MG63 (cell line): ENCODE measurements around the gene PCSK2. TPM values are rescaled to one million over a fixed set of nuclear protein-coding genes. Genes with fewer than 3 reads are reported as not detected.

Source experiments
- DNase-seq: peaks from one replicate; pipeline ENCODE4 v3.0.0-alpha.2; 2020
- H3K27me3 ChIP-seq: fragments of 250-450 bp; sonication (Bioruptor Pico); 2 replicates; pipeline ENCODE4 v1.5.1; 2020; ENCODE audit warnings: mild to moderate bottlenecking, moderate library complexity
- H3K36me3 ChIP-seq: fragments of 250-450 bp; sonication (Bioruptor Pico); 2 replicates; pipeline ENCODE4 v1.5.1; 2020; ENCODE audit warnings: mild to moderate bottlenecking, moderate library complexity
- H3K4me3 ChIP-seq: fragments of 250-450 bp; sonication (Bioruptor Pico); 2 replicates; pipeline ENCODE4 v1.5.1; 2020; ENCODE audit warnings: mild to moderate bottlenecking, moderate library complexity
- H3K9me3 ChIP-seq: fragments of 250-450 bp; sonication (Bioruptor Pico); 2 replicates; pipeline ENCODE4 v1.5.1; 2020; ENCODE audit warnings: mild to moderate bottlenecking, moderate library complexity
- total RNA-seq: library from RNA; depleted of rRNA; stranded (reverse); fragments of >200 nt; shearing (Covaris generic); gene quantifications from 2 replicates; pipeline ENCODE4 v1.2.3, GENCODE V29; 2014; ENCODE audit warnings: low replicate concordance

Gene PCSK2
- total RNA-seq, 1 experiment from 2014 or later, result not detected

DNA sequence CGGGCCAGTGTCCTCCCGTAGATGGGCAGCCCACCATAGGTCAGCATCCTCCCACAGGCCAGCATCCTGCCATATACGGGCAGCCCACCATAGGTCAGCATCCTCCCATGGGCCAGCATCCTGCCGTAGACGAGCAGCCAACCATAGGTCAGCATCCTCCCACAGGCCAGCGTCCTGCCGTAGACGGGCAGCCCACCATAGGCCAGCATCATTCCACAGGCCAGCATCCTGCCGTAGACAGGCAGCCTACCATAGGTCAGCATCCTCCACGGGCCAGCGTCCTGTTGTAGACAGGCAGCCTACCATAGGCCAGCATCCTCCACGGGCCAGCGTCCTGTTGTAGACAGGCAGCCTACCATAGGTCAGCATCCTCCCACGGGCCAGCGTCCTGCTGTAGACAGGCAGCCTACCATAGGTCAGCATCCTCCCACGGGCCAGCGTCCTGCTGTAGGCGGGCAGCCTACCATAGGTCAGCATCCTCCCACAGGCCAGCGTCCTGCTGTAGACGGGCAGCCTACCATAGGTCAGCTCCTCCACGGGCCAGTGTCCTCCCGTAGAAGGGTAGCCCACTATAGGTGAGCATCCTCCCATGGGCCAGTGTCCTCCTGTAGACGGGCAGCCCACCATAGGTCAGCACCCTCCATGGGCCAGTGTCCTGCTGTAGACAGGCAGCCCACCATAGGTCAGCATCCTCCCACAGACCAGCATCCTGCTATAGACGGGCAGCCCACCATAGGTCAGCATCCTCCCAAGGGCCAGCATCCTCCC lies 241.4 kb downstream of the PCSK2 start:
- H3K27me3 ChIP-seq, result no peaks in the 10 kb centered on the region
- DNase-seq, result no peak
- H3K9me3 ChIP-seq, result no peaks in the 10 kb centered on the region
- no peak overlapping the region for H3K4me3 ChIP-seq
- no peaks in the 10 kb centered on the region for H3K36me3 ChIP-seq

DNA sequence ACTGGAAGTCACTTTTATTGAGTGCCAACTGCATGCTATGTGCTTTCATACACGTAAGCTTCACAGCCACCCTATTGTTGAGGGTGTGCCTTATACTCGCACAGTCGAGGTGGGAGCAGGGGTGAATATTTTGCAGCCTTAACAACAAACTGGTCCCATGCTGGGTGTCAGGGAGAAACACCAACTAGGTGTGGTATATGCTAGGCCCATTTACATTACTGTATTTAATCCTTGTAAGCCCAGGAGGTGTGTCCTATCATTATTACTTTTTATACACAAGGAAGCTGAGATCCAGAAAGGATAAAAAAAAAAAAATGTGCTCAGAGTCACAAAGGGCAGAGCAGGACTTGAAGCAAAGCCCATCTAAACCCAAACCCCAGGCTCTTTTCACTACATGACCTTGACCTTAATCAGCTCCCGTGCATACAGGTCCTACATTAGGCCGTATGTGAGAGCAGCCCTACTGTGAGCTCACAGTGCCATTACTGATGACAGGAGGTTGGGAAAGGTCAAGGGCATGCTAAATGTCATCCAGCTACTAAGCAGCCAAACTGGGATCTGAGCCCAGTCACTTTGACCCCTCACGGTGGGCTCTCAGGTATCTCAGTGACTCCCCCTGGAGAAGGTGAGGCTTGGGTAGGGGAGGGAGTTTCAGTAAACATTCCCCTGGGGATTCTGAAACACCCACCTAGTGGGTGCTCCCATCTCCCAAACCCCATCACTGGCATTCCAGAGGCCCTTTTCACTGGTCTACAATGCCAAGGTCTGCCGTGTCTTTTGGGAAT lies 242.6 kb downstream of the PCSK2 start:
- Histone ChIP-seq H3K4me3 (no peak overlapping the region), H3K27me3 (no peaks in the 10 kb centered on the region), H3K36me3 (no peaks in the 10 kb centered on the region), H3K9me3 (no peaks in the 10 kb centered on the region)
- no peak for DNase-seq

DNA sequence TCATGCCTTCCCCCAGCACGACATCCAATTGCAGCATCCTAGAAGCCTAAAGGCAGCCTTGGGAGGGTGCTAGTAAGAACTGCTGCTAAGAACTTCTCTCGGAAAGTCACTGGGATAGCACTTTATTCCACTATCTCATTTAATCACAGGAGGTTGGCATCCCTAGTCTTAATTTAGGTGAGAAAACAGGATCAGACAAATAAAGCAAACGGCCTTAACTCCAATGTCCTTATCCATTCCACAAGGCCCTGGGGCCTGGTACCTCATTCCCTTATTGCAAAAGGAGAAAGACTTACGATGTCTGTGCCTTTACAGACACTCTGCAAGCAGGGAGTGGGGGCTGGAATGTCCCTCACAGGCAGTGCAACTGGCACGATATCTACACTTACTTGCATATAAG lies 243.7 kb downstream of the PCSK2 start:
- Histone ChIP-seq H3K36me3 (no peaks in the 10 kb centered on the region), H3K4me3 (no peak overlapping the region), H3K27me3 (no peaks in the 10 kb centered on the region), H3K9me3 (no peaks in the 10 kb centered on the region)
- no peak for DNase-seq

DNA sequence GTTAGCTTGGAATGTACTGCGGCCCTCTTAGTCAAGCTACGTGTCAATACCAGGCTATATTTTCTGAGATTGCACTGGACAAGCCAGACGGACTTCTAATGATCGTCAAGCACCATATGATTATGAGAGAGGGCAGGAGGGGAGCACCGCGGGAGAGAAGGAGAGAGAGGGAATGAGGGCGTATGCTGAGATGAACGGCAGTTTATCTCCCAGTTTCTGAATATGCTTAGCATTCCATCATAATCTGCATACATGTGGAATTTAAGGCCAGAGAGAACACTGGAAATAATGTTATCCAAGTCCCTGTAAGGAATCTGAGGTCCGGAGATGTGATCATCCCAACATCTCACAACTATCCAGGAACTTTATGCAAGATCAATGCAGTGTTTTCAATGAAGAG lies 244.1 kb downstream of the PCSK2 start:
- no peaks in the 10 kb centered on the region for H3K9me3 ChIP-seq
- no peak overlapping the region for H3K4me3 ChIP-seq
- no peaks in the 10 kb centered on the region for H3K27me3 ChIP-seq
- no peak for DNase-seq
- H3K36me3 ChIP-seq, result no peaks in the 10 kb centered on the region

DNA sequence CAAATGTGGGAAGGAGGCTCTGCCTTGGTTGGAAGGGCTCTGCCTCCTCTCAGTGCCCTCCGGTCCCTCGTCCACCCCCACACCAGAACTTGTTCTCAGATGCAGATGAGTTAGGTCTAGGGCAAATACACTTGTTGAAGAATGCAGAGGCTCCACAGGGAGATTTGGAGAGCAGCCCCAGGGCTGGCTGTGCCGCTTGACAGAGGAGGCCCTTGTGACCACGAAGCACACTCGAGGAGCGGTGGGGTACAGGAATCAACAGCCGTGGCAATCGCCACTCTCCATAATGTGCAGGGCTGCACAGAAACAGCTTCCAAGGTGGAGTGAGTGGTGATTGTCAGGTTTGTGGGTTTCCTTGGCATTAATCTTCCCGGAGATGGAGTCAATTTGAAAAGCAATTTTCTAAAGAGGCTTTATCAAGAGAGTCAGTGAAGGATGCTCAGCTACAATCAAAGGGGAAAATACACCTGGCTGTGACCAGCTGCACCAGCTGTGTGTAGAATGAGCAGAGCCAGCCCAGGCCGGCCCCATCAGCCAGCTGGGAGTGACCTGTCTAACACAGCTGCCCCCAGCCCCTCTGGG lies 244.9 kb downstream of the PCSK2 start:
- Histone ChIP-seq H3K9me3 (no peaks in the 10 kb centered on the region), H3K36me3 (no peaks in the 10 kb centered on the region), H3K27me3 (no peaks in the 10 kb centered on the region), H3K4me3 (no peak overlapping the region)
- DNase-seq, result no peak

DNA sequence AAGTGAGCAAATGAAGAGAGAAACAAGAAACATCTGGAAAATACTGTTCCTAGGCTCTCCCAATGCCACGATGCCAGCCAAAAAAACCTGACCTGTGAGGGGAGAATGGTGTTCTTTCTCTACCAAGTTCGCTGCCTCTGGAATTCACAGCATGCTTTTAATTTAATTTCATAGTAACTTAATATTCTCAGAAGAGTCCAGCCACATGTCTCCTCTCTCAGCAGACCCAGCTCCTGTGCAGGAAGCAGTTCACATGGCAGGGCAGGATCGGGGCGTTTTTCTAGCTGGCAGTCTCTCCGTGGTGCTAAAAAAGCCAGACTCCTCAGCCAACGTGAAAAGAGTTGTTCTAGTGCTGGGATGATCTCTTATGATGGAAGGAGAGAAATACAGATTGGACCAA lies 246.8 kb downstream of the PCSK2 start:
- no peaks in the 10 kb centered on the region for H3K27me3 ChIP-seq
- no peaks in the 10 kb centered on the region for H3K36me3 ChIP-seq
- no peak overlapping the region for H3K4me3 ChIP-seq
- H3K9me3 ChIP-seq, result no peaks in the 10 kb centered on the region
- no peak for DNase-seq

DNA sequence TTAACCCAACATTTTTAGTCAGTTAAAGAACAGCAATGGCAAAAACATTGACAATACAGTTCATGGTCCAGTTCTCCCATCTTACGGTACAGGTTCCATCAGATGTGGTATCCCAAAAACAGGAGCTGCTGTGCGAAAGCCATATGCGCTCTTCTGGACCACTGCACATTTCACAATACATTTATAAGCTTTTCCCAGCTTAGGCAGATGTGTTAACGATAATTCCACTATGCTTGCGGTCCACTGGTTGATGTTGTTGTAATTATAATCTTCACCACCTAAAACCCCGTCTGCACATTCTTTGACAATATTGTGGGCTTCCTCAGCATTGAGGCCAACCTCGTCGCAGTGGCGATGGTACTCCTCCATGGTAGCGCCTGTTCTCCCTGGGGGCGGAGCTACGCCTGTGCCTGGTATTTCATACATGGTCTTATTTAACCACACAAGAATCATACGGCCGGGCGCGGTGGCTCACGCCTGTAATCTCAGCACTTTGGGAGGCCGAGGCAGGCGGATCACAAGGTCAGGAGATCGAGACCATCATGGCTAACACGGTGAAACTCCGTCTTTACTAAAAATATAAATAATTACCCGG lies 252.3 kb downstream of the PCSK2 start:
- Histone ChIP-seq H3K27me3 (no peaks in the 10 kb centered on the region), H3K9me3 (no peaks in the 10 kb centered on the region), H3K36me3 (no peaks in the 10 kb centered on the region), H3K4me3 (no peak overlapping the region)
- no peak for DNase-seq

DNA sequence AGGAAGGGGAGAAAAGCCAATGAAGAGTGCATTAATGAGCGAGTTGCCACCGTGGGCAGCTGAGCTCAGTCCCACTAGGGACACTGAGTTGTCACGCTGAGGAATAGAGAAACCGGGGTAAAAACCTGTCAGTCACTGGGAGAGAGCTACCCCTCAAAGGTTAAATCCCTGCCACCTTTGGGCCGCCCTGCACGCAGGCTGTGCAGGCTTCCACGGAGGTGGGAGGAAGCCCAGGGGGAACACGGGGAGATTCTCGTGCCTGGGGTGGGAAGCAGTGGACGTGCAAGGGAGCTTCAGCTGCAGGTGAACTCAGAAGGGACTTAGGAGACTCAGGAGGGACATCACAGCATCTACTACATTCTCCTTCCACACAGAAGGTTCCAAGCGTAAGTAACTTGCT lies 253.9 kb downstream of the PCSK2 start:
- H3K27me3 ChIP-seq, result no peaks in the 10 kb centered on the region
- no peak overlapping the region for H3K4me3 ChIP-seq
- DNase-seq, result no peak
- H3K9me3 ChIP-seq, result no peaks in the 10 kb centered on the region
- no peaks in the 10 kb centered on the region for H3K36me3 ChIP-seq

DNA sequence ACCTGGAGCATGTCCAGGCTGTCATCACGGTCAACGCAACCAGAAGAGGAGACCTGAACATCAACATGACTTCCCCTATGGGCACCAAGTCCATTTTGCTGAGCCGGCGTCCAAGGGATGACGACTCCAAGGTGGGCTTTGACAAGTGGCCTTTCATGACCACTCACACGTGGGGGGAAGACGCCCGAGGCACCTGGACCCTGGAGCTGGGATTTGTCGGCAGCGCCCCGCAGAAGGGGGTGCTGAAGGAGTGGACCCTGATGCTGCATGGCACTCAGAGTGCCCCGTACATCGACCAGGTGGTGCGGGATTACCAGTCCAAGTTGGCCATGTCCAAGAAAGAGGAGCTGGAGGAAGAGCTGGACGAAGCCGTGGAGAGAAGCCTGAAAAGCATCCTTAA lies 254.8 kb downstream of the PCSK2 start:
- no peak overlapping the region for H3K4me3 ChIP-seq
- H3K27me3 ChIP-seq, result no peaks in the 10 kb centered on the region
- H3K9me3 ChIP-seq, result no peaks in the 10 kb centered on the region
- no peaks in the 10 kb centered on the region for H3K36me3 ChIP-seq
- DNase-seq, result no peak

DNA sequence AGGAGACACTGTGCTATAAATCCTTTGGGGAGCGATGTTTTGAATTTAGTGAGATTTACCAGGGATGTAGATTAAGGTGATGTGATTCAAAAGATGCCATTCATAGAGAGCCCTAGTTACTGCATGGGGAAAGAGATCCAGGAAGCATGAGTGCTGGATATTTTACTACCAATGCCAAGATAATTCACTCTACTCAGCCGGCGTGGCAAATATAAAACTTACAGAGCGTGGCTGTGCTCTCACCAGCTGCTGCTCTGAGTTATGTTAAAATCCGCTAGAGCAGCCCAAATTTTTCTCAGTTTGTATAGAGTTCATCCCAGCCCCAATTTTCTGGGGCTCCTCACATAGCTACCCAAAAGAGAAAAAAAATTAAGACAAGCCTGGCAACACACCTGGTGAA lies 255.7 kb downstream of the PCSK2 start:
- Histone ChIP-seq H3K4me3 (no peak overlapping the region), H3K36me3 (no peaks in the 10 kb centered on the region), H3K9me3 (no peaks in the 10 kb centered on the region), H3K27me3 (no peaks in the 10 kb centered on the region)
- DNase-seq, result no peak

DNA sequence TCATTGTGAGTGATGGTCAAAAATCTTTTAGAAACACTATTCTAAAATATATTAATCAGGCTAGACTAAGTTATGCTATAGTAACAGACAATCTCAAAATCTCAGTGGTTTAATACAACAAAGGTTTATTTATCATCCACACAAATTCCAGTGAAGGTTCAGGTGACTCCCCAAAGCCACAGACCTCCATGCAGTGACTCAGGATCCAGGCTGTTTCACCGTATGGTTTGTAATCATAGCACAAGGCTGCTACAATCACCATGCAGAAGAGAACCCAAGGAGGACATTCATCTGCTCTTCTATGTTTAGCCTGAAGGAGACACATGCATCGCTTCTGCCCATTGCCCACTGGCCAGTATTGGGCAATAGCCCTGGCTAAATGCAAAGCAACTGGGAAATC lies 258.2 kb downstream of the PCSK2 start:
- no peak for DNase-seq
- no peak overlapping the region for H3K4me3 ChIP-seq

DNA sequence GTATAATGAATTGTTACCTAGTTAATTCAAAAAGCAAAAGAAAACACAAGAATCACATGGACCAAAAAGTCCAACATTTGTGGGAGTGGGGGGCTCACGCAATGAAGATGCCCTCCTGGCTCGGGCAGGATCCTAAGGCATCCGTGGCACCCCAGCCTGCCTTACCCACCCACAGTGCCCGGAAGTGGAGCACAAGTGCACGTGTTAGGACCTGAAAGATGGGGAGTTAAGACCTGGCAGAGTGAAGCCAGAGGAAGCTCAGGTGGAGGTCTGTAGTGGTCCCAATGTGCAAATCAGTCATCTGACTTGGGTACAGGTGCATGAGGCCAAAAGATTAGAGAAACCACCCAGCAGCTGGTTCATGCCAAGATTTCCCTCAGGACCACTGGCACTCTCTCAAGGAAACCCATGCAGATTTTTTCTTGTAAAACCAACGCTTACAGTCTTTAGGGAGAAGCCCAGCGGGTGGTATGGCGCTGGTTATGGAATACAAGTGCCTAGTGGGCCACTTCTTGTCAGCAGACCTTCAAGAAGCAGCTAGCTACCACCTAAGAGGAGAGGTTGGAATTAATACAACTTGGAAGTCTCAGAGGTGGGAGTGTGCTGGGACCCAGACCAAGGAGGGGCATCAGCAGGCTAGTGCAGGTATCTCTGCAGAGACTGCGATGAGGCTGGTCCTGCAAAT lies 262.2 kb downstream of the PCSK2 start:
- Histone ChIP-seq H3K9me3 (no peaks in the 10 kb centered on the region), H3K27me3 (no peaks in the 10 kb centered on the region), H3K36me3 (no peaks in the 10 kb centered on the region), H3K4me3 (no peak overlapping the region)
- DNase-seq, result no peak

More for the DNA sequence above, 258.2 kb downstream of the PCSK2 start:
- H3K9me3 ChIP-seq, result no peaks in the 10 kb centered on the region
- no peaks in the 10 kb centered on the region for H3K36me3 ChIP-seq
- no peaks in the 10 kb centered on the region for H3K27me3 ChIP-seq

DNA sequence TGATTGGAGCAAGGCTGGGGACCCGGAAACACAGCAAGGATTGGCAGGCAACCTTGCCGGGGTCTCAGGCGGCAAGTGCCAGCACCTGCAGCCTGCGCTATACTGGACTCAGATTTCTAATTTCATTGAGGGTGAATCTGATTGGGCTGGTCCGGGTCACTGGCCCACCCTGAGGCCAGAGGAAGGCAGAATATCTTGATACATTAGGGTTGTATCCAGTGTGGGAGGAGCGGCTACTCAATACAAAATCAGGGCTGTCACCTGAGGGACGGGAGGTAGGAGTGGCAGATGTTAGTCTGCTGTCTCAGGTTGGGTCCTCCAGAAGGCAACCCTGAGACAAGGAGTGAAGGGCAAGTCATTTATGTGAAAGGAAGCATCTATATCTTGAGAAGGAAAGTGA lies 263.7 kb downstream of the PCSK2 start:
- no peak for DNase-seq

DNA sequence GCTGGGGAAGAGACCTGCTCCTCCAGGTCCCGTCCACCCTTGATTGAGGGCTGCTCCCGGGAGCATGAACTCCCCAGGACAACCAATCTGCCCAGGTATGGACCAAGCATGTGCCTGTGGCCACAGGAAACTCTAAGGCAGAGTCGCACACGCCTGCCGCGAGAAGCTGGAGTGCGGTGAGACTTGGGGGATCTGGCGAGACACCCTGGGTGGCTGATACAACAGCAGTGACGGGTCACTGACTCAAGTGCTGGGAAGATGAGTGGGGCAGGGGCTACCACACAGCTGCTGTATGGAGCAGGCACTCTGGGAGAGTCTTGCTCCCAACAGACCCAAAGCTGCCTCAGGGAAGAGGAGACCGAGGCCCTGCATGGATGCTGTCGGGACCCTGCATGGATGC lies 264.2 kb downstream of the PCSK2 start:
- H3K4me3 ChIP-seq, result no peak overlapping the region
- H3K9me3 ChIP-seq, result no peaks in the 10 kb centered on the region
- no peaks in the 10 kb centered on the region for H3K36me3 ChIP-seq
- DNase-seq, result no peak
- H3K27me3 ChIP-seq, result no peaks in the 10 kb centered on the region

More for the DNA sequence above, 263.7 kb downstream of the PCSK2 start:
- H3K9me3 ChIP-seq, result no peaks in the 10 kb centered on the region
- H3K27me3 ChIP-seq, result no peaks in the 10 kb centered on the region
- H3K36me3 ChIP-seq, result no peaks in the 10 kb centered on the region
- H3K4me3 ChIP-seq, result no peak overlapping the region

DNA sequence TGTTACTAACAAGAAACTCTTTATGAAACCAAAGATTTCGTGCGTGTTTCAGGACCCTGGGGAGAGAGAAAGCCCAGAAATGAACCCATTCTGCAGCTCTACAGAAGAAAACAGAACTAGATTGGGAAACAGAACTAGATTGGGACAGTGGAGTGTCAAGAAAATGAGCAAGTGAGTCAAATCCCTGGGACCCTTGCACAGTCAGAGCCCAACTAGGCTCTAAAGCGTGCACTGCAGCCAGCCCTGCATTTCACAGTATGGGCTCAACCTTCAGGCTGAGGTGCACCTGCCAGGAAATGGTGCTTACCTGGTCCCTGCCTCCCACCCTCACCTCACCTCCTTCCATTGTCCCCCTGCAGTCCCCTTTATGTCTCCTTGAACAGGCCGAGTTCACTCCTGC lies 264.6 kb downstream of the PCSK2 start:
- Histone ChIP-seq H3K27me3 (no peaks in the 10 kb centered on the region), H3K4me3 (no peak overlapping the region), H3K36me3 (no peaks in the 10 kb centered on the region), H3K9me3 (no peaks in the 10 kb centered on the region)
- DNase-seq, result no peak

DNA sequence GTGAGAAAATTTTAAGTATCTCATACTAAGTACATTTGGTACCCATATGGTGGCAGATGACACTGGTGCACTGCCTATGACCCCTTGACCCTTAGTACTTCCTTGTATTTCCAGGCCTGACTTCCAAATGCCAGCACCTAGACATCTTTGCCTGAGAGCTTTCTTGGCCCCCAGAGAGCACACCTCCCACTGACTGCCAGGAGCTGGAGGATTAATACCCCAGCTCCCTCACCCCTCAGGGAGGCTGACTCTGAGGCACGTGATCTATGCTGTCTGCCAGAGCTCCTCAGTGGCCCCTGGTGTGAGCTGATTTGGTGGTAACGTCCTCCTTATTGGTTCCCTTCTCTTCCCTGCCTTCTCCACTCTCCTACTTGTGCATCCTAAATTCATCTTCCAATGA lies 266.3 kb downstream of the PCSK2 start:
- H3K36me3 ChIP-seq, result no peaks in the 10 kb centered on the region
- H3K4me3 ChIP-seq, result no peak overlapping the region
- no peaks in the 10 kb centered on the region for H3K9me3 ChIP-seq
- no peaks in the 10 kb centered on the region for H3K27me3 ChIP-seq
- DNase-seq, result no peak

DNA sequence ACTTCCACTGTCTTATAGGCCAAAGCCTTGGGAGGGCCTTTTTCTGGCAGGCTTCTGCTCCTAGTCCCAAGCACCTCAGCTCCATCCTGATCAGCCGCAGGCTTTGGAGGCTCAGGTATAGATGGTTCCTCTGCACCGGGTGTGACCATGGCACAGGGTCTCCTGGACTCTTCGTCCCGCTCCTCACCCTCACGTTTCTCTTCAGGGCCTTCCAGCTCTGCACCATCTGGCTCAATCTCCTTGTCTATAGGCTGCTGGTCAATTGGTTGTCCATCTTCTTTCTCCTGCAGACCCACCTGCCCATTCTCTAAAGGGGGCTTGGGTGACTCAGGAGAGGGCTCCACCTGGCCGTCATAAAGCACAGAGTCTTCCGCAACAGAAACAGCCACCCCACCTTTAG lies 267.4 kb downstream of the PCSK2 start:
- no peak for DNase-seq
- no peaks in the 10 kb centered on the region for H3K27me3 ChIP-seq
- no peaks in the 10 kb centered on the region for H3K9me3 ChIP-seq
- no peaks in the 10 kb centered on the region for H3K36me3 ChIP-seq
- no peak overlapping the region for H3K4me3 ChIP-seq
